Activated naive CD4-positive, alpha-beta T cell treated with anti-CD3 and anti-CD28 coated beads, Interleukin-2, amount 50 U/mL, for 16 hours (primary cell): ENCODE measurements around the gene DNAH8.
A peak's percentile ranks its signal among the peaks of the same experiment; 100 is the strongest.

ENCODE experiments used
- DNase-seq: peaks from one replicate; pipeline ENCODE4 v3.0.0-alpha.2; 2020

Gene DNAH8

DNA sequence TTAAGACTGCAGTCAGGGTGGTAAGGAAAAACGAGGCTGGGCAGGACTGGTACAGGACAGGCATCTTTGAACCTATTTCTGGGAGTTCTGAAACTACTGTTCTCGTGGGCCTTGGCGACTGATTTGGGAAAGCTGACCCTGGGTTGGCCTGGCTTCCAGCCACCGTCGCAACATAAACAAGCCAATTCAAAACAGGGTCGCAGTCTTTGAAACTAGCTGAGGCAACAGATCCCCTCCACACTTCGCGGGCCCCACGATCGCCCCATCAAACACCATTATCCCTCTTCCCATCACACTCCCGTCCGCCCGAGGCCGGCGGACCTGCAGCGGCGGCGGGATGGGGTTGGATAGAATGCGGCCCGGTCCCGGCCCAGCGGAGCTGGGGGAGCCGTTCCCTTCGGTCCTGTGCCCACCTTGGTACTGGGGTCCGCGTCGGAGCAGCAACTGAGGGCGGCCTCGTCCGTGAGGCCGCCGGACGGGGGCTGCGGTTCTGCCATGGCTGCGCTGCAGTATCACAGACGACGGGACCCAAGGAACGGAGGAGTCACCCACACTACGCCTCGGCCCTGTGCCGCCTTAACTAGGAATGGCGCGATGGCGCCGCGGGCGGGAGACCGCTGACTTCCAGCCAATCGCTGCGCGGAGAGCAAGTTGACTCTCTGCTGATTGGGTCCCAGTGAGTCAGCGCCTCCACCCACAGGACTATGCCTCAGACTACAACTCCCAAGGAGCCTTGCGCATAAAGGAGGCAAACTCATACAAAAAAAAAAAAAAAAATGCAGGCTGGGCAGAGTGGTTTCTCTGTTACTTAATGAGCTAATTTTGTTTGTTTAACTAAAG, 12.3 kb upstream of the DNAH8 start, which contains the start of gene GLO1:
TSS of gene GLO1 (minus strand) at position 588 of the 840 bp plus-strand sequence. CDS start at position 497, 91 bp downstream.
- peak; percentile 97 for DNase-seq

GRCh38 chr6:38703949-38704590, 11.0 kb upstream of the DNAH8 start:
- no peak for DNase-seq

DNA sequence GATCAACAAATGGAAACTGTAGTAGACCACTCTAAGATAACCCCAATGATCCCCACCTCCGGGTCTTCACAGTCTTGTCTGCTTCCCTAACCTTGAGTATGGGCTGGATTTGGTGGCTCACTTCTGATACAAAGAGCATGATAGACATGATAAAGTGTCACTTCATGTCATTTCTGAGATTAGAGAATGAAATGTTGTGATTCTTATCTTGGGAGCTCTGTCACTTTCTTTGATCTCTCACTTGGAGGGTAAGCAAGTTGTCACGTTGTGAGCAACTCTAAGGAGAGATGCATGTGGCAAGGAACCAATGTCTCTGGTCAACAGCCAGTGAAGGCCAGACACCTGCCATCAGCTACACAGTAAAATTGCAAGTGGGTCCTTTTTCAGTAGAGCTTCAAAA, 9.2 kb upstream of the DNAH8 start:
- no peak for DNase-seq

- no peak for DNase-seq
These were observed 6.6 kb upstream of the DNAH8 start for GRCh38 chr6:38708496-38708895.

- DNase-seq = peak; percentile 27
These were observed 1.3 kb upstream of the DNAH8 start for GRCh38 chr6:38713812-38714211.

DNA sequence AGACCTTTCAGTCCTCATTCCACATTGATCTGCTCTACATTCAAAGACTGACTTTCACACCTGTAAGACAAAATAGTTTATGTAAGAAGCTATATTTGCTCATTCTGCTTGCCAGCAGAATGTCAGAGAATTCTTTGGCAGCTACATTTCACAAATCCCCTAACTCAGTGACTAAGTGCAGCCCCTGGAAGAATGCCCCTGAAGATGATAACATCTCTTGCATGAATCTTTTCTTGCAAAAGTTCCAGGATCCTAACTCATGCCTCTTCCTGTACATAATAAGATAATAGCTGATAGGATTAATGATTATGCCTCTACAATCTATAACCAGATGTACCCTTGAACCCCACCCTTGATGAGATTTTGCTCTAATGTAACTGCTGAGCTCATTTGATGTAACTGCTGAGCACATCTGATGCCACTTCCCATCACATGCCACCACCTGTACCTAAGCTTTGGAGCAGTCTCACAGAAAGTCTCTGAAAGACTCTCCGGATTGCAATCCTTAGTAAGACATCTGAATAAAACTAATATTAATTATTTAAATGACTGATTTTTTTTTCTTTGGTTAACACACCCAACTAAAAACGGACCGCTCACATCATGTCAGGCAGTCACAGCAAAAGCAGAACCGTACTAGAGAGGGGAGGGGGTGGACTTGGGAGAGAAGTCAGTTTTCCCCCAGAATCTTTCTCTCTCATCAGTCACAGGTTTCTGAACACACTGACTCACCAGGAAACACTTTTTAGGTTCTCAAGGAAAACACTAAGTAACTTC, 684 bp upstream of the DNAH8 start:
- DNase-seq = no peak

GRCh38 chr6:38716825-38717224, 1.7 kb downstream of the DNAH8 start:
- no peak for DNase-seq

GRCh38 chr6:38719358-38719757, 4.2 kb downstream of the DNAH8 start:
- DNase-seq = no peak

DNA sequence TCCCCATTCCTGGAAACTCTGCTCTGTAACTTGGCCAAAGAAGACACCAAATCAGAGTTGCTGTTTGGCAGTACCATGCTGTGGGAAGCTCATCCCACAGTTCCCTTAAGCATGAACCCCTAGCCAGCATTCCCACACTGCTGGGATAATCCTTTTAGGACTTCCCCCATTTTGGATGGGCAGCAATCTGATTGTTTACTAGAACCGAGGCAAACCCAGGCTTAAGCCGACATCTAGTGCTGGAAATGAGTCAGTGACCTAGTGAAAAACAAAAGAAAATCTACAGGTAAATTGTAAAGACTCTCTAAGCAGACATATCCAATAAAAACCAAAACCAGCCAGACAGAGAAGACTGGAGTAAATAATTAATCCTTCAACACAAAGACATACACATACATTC, 5.2 kb downstream of the DNAH8 start:
- DNase-seq = no peak

DNA sequence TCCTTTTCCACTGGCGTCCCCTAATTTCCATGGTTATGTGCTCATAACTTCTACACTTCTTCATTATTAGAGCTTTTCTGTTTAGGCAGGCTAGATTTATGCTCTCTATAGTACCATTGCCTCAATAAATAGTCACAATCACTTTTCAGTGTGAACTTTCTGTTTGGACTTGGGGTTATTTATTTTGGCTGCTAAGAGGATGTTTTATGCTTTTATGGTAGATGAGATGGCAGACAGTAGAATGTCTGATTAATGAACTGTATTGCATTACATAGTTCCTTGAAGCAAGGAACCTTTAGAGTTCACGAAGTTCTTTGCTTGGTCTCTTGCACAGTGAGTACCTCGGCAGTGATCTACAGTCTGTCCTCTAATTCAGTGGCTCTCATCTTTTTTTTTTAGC, 6.9 kb downstream of the DNAH8 start:
- DNase-seq = no peak

DNA sequence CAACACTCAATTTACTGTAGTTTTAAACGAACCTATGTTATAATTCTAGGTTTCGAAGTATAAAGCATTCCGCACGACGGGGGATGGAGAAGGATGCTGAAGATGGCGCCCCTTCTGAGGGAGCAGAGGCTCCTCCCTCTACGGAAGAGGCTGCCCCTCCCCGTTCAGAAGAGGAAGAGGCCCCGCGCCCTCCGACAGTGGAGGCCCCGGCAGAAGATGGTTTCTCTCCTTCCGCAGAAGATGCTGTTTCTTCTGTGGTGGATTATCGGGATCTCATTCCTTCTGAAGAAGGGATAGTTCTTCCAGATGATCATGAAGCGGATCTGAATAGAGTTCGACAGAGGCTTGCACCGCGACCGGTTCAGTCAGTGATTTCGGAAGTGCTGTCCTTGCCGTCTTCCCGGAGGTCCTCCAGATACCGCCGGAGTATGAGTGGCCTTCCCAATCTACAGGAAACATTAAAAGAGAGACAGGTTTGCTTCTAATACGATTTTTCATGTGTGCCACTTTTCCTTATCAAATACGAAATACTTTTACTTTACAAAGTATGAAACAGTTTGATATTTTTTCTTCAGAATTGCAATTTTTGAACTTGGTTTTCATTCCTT, 7.7 kb downstream of the DNAH8 start:
- no peak for DNase-seq

GRCh38 chr6:38723783-38724182, 8.7 kb downstream of the DNAH8 start:
- DNase-seq = no peak

DNA sequence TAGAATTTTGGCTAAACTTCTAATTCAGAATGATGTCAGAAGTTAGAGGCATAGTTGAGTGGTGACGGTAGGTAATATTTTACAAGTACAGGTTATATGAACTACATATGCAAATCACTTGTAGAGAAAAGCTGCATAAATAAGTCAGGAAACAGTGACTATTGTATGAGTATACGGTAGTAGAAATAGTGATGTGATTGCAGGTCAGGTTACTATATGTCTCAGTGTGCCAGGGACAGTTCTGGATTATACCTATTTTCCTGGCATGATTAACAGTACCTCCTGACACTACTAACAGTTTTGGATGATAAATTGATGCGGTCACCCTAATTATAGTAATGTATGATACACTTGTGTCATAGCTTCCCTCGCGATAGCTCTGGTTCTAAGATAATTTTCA, 9.2 kb downstream of the DNAH8 start:
- no peak for DNase-seq

DNA sequence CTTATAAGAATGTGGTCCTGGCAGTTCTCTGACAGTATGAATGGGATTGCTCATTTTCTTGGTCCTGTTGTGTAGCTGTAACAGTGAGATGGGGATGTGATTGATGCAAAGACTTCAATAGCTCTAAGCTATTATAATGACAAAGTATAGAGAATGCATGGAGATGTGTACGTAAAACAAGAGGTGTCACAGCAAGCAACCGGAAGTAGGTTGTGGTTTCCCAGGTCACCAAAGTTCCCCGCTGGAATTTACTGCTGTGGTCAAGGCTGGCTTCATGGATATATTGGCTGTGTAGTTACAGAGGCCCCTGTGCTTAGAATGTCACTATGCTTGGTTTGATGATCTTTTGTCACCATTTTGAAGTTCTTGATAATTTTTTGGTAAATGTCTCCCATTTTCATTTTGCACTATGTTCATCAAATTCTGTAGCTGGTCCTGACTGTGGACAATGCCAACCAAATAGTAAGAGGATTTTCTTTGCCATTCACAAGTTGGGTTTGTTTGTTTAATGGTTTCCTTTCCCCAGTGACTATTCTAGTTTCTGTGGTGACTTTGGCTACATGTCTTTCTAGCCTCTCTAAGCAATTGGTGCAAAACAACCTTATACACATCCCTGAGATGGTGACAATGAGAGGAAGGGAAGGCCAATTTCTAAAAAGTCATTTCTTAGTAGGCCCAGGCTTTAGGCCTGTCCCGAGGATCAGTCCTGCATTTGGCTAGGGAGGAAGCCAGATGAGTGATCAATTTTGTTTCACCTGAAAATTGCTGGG, 10.5 kb downstream of the DNAH8 start:
- no peak for DNase-seq

GRCh38 chr6:38728203-38728602, 13.1 kb downstream of the DNAH8 start:
- no peak for DNase-seq

DNA sequence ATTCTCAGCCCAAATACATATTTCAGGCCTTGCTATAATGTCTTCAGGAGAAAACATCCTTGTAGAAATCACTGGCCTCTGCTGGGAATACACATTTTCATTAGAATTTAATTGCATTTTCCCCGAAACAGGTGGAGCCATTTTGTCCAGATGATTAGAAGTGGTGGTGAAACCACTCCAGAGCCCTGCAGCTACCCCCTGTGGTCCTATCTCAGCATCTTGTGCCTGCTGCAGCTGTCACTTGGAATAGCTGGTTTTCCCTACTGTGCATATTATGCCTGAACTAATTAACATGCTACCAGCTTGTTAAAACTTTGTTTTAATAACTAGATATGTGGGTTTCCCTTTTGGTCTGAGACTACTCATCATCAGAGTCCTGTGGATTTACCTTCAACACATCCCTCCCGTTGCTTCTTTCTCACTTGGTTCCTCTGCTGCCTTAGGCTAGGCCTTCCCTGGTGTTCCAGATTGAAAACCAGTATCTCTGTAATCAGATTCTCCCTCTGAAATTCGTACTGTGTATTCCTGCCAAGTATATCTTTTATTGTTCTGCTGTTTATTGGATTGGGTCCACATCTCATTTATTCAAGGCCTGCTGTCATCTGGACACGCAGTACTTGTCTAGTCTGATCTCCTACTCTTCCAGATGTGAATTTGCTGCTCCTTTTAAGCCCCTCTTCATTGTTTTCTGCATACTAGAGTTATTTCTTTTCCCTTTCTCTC, 15.2 kb downstream of the DNAH8 start:
- no peak for DNase-seq

DNA sequence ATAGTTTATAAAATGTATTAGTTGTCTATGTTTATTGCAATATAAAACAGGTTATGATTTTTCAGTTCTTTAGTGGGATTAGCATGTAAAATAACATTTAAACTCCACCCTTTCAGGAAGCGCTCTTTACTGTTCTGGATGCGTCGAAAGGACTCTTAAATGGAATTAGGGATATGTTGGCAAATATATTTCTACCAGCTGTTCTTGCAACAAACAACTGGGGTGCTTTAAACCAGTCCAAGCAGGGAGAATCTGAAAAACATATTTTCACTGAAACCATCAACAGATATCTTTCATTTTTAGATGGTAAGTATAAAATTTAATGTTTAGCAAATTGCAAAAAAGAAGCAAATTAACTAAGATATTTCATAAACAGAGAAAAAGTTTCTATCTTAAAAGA, 21.8 kb downstream of the DNAH8 start:
- no peak for DNase-seq

- no peak for DNase-seq
These were observed 23.1 kb downstream of the DNAH8 start for GRCh38 chr6:38738261-38738660.

GRCh38 chr6:38739532-38739931, 24.4 kb downstream of the DNAH8 start:
- no peak for DNase-seq

DNA sequence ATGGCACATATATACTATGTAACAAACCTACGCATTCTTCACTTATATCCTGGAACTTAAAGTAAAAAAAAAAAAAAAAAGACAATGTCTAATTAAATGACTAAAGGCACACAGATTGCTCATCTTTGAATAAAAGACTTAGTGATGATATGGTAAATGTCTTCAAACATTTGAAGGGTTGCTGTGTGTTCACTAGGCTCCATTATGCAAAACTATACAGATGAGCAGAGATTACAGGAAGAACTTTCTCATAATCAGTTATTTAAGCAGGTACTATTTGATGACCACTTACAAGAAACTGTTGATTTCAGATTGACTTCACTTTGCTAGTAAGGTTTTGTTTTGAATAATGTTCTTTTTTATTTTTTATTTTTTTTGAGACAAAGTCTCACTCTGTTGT, 34.4 kb downstream of the DNAH8 start:
- no peak for DNase-seq

DNA sequence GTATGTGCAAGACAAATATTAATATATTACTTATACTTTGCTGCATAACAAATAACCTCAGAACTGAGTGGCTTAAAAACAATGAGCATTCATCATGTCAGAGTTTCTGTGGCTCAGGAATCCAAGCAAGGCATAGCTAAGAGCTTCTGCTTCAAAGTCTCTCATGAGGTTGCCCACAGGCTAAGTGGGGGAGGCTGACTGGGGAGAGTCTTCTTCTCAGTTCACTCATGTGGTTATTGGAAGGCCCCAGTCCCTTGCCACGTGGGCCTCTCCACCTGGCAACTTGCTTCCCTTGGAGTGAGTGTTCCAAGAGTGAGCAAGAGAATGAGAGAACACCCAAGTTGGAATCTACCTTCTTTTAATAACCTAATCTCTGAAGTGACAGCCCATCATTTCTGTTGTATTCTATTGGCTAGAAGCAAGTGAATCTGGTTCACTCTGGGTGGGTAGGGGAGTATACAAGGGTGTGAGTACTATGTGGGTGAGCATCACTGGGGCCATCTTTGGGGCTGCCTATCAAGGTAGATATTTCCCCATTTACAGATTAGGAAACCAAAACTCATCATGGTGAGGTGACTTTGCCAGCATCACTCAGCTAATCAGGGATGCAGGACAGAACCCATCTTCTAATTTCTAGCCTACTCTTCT, 36.0 kb downstream of the DNAH8 start:
- peak; percentile 44 for DNase-seq
